HUES6 (cell line): ENCODE results near the gene POF1B.

Experiments used
- H3K27ac ChIP-seq: 2 replicates; pipeline ENCODE4 v1.7.0; 2013; ENCODE audit warnings: low read depth, mild to moderate bottlenecking, low read length, inconsistent platforms
- H3K27me3 ChIP-seq: 2 replicates; pipeline ENCODE4 v1.6.1; 2013; ENCODE audit warnings: low read length; ENCODE audit not compliant: control insufficient read depth, insufficient read depth
- H3K36me3 ChIP-seq: 2 replicates; pipeline ENCODE4 v1.6.1; 2013; ENCODE audit warnings: low read length; ENCODE audit not compliant: control insufficient read depth, insufficient read depth
- H3K4me1 ChIP-seq: 2 replicates; pipeline ENCODE4 v1.6.1; 2013; ENCODE audit warnings: low read length; ENCODE audit not compliant: control insufficient read depth, insufficient read depth
- H3K4me3 ChIP-seq: 2 replicates; pipeline ENCODE4 v1.5.1; 2013; ENCODE audit warnings: low read depth, low read length
- H3K9ac ChIP-seq: one replicate; pipeline ENCODE4 v1.6.1; 2013; ENCODE audit warnings: mild to moderate bottlenecking, low read length
- H3K9me3 ChIP-seq: 2 replicates; pipeline ENCODE4 v1.6.1; 2013; ENCODE audit warnings: low read depth, low read length; ENCODE audit not compliant: control insufficient read depth, insufficient read depth

POF1B gene, protein sequence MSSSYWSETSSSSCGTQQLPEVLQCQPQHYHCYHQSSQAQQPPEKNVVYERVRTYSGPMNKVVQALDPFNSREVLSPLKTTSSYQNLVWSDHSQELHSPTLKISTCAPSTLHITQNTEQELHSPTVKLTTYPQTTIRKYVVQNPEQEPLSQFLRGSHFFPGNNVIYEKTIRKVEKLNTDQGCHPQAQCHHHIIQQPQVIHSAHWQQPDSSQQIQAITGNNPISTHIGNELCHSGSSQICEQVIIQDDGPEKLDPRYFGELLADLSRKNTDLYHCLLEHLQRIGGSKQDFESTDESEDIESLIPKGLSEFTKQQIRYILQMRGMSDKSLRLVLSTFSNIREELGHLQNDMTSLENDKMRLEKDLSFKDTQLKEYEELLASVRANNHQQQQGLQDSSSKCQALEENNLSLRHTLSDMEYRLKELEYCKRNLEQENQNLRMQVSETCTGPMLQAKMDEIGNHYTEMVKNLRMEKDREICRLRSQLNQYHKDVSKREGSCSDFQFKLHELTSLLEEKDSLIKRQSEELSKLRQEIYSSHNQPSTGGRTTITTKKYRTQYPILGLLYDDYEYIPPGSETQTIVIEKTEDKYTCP

DNA sequence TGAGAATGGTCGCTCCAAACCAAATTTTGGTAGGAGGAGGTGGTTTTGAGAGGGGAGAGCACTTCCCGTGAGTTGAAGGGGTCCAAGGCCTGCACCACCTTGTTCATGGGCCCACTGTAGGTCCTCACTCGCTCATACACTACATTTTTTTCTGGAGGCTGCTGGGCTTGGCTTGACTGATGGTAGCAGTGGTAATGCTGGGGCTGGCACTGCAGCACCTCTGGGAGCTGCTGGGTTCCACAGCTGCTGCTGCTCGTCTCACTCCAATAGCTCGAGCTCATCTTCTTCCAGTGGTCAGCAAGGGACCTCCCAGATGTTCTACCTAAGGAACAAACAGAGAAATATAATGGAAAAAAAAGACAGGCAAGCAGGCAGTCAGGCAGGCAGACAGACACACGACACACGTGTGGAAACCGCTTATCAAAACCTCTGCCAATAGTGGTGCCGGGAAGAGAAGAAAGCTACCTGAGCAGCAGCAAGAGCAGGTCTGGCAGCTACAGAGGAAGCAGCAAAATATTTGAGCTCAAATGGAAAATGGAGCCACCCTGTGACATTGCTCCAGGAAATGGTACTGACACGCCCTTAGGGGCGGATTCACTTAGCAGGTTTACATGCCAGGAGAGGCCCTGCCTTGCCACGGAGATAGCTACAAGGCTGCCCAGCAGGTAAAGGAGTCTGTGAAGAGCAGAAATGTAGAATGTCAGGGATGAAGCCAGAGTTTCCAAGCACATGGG, at the start of gene POF1B:
Gene POF1B (minus strand): TSS at position 492 of the 734 bp plus-strand sequence. CDS start 211 bp downstream, at position 281.
- H3K27me3 ChIP-seq = no peaks in the 10 kb centered on the region; the same call in 1 of the 2 replicates
- no peak within 1 kb of the TSS for H3K27ac ChIP-seq
- H3K4me3 ChIP-seq = no peak within 1 kb of the TSS
- no peaks in the 10 kb centered on the region for H3K9me3 ChIP-seq
- H3K4me1 ChIP-seq = peaks cover 6% of the 10 kb centered on the region; the same call in 1 of the 2 replicates
- H3K9ac ChIP-seq = no peak within 1 kb of the TSS
- H3K36me3 ChIP-seq = no peaks in the 10 kb centered on the region

DNA sequence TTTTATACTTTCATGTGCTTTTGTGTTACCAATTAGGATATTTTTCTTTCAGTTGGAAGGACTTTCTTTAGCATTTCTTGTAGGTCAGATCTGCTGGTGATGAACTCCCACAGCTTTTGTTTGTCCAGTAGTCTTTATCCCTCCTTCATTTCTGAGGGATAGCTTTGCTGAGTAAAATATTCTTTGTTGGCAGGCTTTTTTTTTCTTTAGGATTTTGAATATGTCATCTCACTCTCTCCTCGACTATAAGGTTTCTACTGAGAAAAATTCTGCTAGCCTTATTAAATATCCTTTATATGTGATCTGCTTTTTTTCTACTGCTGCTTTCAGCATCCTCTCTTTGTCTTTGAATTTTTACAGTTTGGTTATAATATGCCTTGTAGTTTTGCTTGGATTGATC, 49.6 kb upstream of the POF1B start:
- Histone ChIP-seq H3K36me3 (no peaks in the 10 kb centered on the region), H3K27me3 (peaks cover 13% of the 10 kb centered on the region; the same call in 1 of the 2 replicates), H3K4me1 (peaks cover 3% of the 10 kb centered on the region; the same call in 1 of the 2 replicates), H3K27ac (no peak overlapping the region), H3K9ac (no peak overlapping the region), H3K4me3 (no peak overlapping the region), H3K9me3 (peaks cover 7% of the 10 kb centered on the region; the same call in 1 of the 2 replicates)

DNA sequence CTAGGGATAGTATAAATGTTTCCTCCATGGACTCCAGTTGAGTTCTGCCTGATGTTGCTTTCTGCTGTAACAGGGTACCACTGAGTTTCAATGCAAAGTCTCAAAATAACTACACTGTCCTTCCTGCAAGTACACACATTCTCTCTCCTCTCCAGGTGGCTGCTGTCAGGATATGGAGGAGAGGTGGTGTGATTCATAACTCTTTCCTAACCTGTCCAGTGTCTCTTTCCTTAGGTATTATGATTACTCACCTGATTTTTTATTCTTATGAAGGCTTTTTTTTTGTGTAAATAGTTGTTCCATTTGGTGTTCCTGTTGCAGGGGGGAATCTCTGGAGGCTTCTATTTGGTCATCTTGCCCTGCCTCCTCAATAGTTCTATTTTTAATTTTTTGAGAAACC, 39.8 kb upstream of the POF1B start:
- Histone ChIP-seq H3K4me3 (no peak overlapping the region), H3K36me3 (no peaks in the 10 kb centered on the region), H3K9me3 (no peaks in the 10 kb centered on the region), H3K9ac (no peak overlapping the region), H3K27me3 (peaks cover 2% of the 10 kb centered on the region; the same call in 1 of the 2 replicates), H3K27ac (no peak overlapping the region), H3K4me1 (no peaks in the 10 kb centered on the region)

DNA sequence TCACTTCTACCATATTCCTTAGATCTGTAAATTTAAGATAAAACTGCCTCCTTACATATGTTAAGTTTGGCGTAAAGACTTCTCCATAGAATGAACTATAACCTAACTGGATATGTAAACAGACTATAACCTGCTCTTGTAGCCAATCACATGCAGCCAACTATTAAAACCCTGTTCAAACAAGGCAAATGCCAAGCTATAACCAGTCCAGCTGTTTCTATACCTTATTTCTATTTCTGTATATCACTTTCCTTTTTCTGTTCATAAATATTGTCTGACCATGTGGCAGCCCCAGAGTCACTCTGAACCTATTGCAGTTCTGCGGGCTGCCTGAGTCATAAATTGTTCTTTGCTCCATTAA, 12.4 kb upstream of the POF1B start:
- Histone ChIP-seq H3K9ac (no peak overlapping the region), H3K4me3 (no peak overlapping the region), H3K27me3 (no peaks in the 10 kb centered on the region; the same call in 1 of the 2 replicates), H3K27ac (no peak overlapping the region), H3K36me3 (no peaks in the 10 kb centered on the region), H3K9me3 (0 out of 2 replicates have a peak, but pooled peaks cover 2% of the 10 kb centered on the region), H3K4me1 (no peaks in the 10 kb centered on the region)

DNA sequence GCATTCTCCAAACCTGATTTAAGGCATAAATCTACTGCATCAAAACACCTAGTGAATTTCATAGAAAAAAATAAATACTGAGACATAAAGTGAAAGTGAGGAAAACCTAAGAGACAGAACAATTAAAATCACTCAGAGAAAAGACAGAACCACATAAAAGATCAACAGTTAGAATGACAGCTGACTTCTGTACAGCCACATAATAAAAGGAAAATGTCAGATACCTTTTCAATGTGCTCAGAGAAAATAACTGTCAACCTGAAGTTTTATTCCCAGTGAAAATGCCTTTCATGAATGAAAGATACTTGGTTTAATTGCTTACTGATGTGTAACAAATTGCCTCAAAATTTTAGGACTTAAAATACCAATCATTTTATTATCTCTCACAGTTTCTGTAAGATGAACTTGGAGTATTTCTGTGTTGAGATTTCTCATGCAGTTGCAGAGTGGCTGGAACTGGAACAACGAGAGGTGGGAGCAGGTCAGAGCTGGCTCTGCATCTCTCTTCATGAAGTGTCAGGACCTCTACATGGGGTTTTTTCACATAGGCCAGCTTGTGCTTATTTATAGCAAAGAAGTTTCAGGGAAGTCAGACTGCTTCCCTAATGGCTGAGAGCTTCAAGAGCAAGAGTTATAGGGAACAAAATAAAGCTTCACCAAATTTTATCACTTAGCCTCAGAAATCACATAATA, 11.9 kb upstream of the POF1B start:
- H3K4me1 ChIP-seq = no peaks in the 10 kb centered on the region
- no peak overlapping the region for H3K27ac ChIP-seq
- 0 out of 2 replicates have a peak, but pooled peaks cover 2% of the 10 kb centered on the region for H3K9me3 ChIP-seq
- no peak overlapping the region for H3K4me3 ChIP-seq
- H3K36me3 ChIP-seq = no peaks in the 10 kb centered on the region
- no peak overlapping the region for H3K9ac ChIP-seq
- no peaks in the 10 kb centered on the region; the same call in 1 of the 2 replicates for H3K27me3 ChIP-seq

DNA sequence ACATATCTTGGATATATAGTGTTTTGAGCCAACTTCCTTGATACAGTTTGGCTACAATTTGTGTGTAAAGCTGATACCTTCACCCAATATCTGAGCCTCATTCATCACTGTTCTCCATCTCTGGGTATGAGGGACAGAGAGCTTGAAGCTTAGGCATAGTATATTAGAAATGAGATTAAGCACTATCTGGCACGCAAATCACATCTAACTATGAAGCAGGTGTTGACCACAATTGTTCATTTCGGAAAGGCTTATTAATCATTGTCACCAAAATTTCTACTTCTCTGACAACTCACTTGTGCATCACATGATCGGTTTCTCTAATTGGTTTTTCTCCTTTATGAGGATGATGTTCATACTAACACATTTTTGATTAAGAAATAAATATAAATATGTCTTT, 2.1 kb upstream of the POF1B start:
- Histone ChIP-seq H3K36me3 (no peaks in the 10 kb centered on the region), H3K4me1 (peaks cover 6% of the 10 kb centered on the region; the same call in 1 of the 2 replicates), H3K27me3 (no peaks in the 10 kb centered on the region; the same call in 1 of the 2 replicates), H3K9ac (no peak overlapping the region), H3K27ac (no peak overlapping the region), H3K9me3 (no peaks in the 10 kb centered on the region), H3K4me3 (no peak overlapping the region)

DNA sequence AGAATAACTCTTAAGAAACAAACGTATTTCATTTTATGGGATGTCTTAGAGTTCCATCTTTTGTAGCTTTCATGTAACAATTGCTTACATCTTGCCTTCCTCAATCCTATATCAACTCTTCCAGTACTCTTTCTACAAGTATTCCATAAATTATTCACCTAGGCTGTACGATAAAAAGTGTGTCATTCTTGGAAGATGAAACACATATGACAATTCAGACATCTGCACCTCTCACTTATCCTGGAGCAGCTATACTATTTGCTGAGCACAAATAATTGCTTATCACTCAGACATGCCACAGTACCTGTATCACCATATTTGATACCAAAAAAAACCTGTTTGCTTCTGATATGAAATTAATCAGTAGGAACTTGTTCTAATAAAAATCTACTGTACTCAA, 1.0 kb downstream of the POF1B start:
- H3K27ac ChIP-seq = no peak overlapping the region
- H3K36me3 ChIP-seq = no peaks in the 10 kb centered on the region
- no peak overlapping the region for H3K9ac ChIP-seq
- peaks cover 6% of the 10 kb centered on the region; the same call in 1 of the 2 replicates for H3K4me1 ChIP-seq
- H3K9me3 ChIP-seq = no peaks in the 10 kb centered on the region
- H3K4me3 ChIP-seq = no peak overlapping the region
- H3K27me3 ChIP-seq = no peaks in the 10 kb centered on the region; the same call in 1 of the 2 replicates

DNA sequence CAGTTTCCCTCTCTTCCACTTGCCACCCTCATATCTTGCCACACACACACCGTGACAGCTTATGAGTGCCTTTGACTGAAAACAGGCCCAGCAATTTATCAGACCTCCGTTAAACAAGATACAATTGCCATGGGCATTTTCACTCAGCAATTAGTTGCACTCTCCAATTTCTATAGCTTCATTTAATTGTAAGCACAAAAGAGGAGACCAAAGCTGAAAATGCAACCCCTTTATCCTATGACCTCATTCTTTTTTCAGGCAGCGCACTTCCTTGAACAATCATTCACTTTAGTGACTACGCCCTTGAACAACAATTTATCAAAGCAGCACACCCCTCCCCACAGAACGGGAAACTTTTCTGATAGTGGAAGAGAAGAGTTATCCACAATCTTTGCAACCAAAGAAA, 4.1 kb downstream of the POF1B start:
- H3K27ac ChIP-seq = no peak overlapping the region
- H3K9me3 ChIP-seq = no peaks in the 10 kb centered on the region
- no peak overlapping the region for H3K4me3 ChIP-seq
- H3K4me1 ChIP-seq = peaks cover 6% of the 10 kb centered on the region; the same call in 1 of the 2 replicates
- H3K36me3 ChIP-seq = no peaks in the 10 kb centered on the region
- H3K27me3 ChIP-seq = no peaks in the 10 kb centered on the region; the same call in 1 of the 2 replicates
- no peak overlapping the region for H3K9ac ChIP-seq

DNA sequence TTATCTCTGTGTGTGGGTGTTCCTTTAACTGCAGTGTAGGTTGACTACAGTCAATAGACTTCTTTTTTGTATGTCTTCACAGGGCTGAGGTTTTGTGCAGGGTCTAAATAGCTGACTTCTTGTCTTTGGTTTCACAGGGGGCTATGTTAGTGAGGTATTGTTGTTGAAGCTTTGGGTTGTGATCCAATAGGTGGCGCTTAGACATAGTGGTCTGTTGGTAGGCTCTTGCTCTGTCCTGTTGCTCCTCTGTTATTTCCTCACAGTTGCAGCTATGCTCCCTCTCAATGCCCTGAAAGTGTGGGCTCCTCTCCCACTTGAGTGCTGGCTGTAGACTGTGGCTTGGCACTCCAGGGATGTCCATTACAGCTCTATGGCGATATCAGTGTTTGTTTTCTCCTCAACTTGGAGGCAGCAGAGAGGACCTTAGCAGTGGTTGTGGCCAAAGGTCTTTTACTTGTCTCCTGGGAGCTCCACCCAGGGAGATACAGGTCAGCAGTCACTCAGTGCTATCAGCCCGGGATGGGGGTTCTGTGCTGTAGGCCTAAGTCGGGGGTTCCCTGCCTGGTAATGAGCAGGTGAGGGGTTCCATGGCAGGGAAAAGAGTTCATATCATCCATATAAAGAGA, 14.0 kb downstream of the POF1B start:
- Histone ChIP-seq H3K36me3 (no peaks in the 10 kb centered on the region), H3K27ac (no peak overlapping the region), H3K9me3 (no peaks in the 10 kb centered on the region), H3K27me3 (no peaks in the 10 kb centered on the region; the same call in 1 of the 2 replicates), H3K4me3 (no peak overlapping the region), H3K4me1 (no peaks in the 10 kb centered on the region), H3K9ac (no peak overlapping the region)

DNA sequence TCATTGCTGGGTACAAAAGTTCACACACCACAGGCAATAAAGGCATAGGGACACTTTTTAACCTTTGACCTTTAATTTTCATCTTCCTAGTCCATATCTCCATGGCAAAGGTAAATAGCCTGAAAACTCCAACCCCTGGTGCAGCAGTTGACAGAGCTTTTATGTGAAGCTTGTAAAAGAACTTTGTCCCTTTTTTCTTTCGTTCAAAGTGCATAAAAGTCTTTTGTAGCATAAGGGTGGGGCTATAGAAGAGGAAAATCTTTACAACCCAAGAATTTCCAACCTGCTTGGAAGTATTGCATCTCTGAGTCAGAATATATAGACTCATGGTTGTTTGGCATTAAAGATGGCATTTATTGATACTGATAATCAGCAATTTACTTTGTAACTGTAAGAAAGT, 20.4 kb downstream of the POF1B start:
- Histone ChIP-seq H3K4me3 (no peak overlapping the region), H3K4me1 (no peaks in the 10 kb centered on the region), H3K27ac (no peak overlapping the region), H3K9me3 (no peaks in the 10 kb centered on the region), H3K36me3 (no peaks in the 10 kb centered on the region), H3K9ac (no peak overlapping the region), H3K27me3 (no peaks in the 10 kb centered on the region)
